Hindlimb muscle (tissue), 1 donor: ENCODE data around the gene SCN9A. TPM values are rescaled to one million over a fixed set of nuclear protein-coding genes. Genes with fewer than 3 reads are reported as not detected.
"Not testable (repeated sequence)": the region's sequence is repeated elsewhere in the genome, so short reads cannot be mapped to it uniquely, and the experiment has no call there.

Experiments
- DNase-seq: peaks from one replicate; pipeline ENCODE4 v3.0.0-alpha.2; 2013
- polyA plus RNA-seq: library from polyadenylated mRNA; unstranded; fragments of 120-200 nt; gene quantifications from one replicate; pipeline ENCODE4 v1.2.1, GENCODE V29; 2013; ENCODE audit not compliant: insufficient read length

SCN9A gene
- polyA plus RNA-seq, 1 donor: 5.5 TPM

DNA sequence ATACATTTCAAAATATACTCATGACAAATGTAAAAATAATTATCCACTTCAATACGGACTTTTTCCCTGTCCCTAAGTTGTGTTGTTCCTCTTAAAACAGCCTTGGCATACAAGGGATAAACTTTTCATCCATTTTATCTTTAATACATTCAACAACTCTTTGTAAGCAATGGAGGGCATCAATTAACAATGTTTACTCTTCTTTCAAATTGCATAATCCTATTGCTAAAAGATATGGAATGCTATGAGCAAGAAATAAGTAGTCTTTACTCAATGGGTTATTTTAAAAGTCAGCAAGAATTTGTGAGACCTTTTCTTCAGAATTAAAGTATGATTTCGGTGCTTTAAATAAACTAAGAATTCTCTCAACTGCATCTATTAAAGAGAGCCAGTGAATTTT lies 41.9 kb downstream of the SCN9A start:
- no peak for DNase-seq

DNA sequence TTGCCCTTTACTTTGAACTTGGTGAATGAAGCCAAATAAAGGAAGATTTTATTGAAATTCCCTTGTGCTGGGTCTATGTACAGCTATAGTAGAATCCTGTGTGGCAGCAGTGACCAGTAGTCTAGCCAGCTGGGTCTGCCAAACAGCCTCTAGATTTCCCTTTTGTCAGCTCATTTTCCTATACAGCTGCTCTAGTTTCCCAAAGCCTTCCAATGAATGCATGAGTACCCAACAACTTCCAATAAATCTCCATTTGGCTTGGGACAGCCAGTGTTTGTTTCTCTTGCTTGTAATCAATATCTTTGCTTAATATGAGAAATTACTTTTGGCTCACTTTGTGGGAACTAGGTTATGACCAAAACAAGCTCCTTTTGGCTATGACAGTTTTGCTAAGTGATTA lies 43.6 kb downstream of the SCN9A start:
- DNase-seq: no peak

DNA sequence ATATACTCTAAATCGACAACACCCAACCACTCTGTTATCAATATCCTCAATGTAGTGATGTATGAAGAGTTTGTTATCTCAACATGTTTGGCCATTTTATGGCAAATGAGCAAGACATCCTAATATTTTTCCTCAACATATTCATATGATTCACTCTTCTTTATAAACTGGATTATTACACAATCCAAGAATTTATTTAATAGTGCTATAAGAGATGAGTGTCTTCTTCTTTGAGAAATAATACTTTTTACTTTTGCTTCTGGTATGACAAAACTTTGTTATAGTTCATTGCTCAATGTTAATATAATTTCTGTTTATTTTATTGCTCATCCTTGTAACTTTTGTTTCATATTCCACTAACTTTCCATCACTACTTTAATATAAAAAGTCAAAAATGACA lies 44.3 kb downstream of the SCN9A start:
- no peak for DNase-seq

GRCh38 chr2:166329465-166329864 lies 46.3 kb downstream of the SCN9A start:
- no peak for DNase-seq

DNA sequence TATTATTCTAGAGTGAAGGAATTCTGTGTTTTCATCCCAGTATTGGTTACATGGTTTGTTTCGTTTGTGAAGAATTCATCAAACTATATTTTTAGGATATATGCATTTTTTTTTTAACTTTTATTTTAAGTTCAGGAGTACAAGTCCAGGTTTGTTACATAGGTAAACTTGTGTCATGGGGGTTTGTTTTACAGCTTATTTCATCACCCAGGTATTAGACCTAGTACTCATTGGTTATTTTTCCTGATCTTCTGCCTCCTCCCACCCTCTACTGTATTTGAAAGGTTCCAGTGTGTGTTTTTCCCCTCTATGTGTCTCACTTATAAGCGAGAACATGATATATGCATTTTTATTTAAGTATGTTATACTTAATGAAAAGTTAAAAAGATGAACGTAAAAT lies 47.6 kb downstream of the SCN9A start:
- DNase-seq: no peak

GRCh38 chr2:166321076-166321475 lies 54.7 kb downstream of the SCN9A start:
- DNase-seq: no peak

DNA sequence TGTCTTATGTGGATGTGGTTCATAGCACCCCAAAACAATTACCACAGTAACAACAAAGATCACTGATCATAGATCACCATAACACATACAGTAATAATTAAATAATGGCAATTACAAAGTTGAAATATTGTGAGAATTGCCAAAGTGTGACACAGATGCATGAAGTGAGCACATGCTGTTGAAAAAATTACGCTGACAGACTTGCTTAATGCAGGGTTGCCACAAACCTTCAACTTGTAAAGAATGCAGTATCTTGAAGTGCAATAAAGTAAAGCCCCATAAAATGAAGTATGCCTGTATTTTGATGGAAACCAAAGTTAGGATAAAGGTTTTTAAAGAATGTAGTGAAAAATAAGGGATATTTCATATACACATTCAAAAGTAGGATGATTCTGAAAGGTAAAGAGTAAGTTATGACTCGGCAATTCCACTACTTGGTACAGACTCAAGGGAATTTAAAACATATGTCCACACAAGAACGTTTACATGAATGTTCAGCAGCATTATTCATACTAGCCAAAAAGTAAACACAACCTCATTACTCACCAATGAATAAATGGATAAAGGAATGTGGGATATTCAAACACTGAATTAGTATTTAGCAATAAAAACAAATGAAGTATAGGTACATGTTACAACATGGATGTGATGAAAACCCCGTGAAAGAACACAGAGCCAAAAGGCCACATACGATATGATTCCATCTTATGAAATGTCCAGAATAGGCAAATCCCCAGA lies 61.6 kb downstream of the SCN9A start:
- DNase-seq: no peak

DNA sequence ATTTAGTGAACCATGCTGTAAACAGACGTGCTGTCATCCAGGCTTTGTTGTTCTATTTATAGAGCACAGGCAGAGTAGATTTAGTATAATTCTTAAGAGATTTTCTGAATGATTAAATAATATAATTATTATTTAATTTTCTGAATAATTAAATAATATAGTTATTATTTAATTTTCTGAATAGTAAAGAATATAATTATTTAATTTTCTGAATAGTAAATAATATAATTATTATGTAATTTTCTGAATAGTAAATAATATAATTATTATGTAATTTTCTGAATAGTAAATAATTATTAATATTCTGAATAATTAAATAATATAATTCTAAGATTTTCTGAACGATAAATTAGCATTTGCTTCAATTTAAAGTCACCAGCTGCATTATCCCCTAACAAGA lies 62.9 kb downstream of the SCN9A start:
- DNase-seq: not testable (repeated sequence)

DNA sequence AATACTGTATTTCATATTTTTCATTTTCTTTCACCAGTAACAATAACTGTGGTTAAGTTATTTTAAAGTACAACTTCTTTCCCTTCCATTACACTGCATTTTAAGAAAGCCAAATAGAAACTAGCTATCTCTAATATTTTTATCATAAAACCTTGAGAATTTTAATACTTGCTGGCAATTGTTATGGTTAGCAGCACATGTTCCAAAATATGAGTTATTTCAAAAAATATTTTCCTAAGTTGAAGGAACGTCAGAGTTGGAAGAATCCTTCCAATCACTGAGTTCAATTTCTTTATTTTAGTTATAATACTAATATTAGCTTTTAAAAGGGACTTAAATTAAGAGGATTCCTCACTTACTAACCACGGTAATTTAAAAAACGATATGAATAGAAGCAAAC lies 68.4 kb downstream of the SCN9A start:
- DNase-seq: no peak

- DNase-seq: no peak
Observed at GRCh38 chr2:166304656-166305055, 71.1 kb downstream of the SCN9A start.

- no peak for DNase-seq
Observed at GRCh38 chr2:166302036-166302435, 73.7 kb downstream of the SCN9A start.

- no peak for DNase-seq
Observed at GRCh38 chr2:166297951-166298350, 77.8 kb downstream of the SCN9A start.

GRCh38 chr2:166293984-166294383 lies 81.8 kb downstream of the SCN9A start:
- DNase-seq: no peak

GRCh38 chr2:166285215-166285614 lies 90.5 kb downstream of the SCN9A start:
- no peak for DNase-seq

DNA sequence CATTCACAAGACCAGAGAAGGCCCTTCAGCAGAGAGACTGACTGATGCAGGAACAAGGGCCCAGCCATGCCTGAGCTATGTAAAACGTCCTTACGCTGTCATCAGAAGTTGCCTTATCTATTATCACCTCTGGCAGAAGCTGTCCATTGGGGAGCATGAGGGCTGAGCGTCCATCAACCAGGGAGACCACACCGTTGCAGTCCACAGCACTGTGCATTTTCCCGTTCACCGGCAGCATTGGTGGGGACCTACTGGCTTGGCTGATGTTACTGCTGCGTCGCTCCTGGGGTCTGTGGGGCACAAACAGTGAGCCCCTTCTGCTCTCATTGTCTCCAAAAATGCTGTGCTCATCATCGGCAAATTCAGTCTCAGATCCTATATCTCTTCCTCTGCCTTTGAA lies 91.4 kb downstream of the SCN9A start:
- DNase-seq: no peak

- DNase-seq: no peak
Observed at GRCh38 chr2:166282154-166282553, 93.6 kb downstream of the SCN9A start.

GRCh38 chr2:166278856-166279255 lies 96.9 kb downstream of the SCN9A start:
- no peak for DNase-seq

- no peak for DNase-seq
Observed at GRCh38 chr2:166270376-166270775, 105.4 kb downstream of the SCN9A start.

- no peak for DNase-seq
Observed at GRCh38 chr2:166269322-166269721, 106.4 kb downstream of the SCN9A start.

DNA sequence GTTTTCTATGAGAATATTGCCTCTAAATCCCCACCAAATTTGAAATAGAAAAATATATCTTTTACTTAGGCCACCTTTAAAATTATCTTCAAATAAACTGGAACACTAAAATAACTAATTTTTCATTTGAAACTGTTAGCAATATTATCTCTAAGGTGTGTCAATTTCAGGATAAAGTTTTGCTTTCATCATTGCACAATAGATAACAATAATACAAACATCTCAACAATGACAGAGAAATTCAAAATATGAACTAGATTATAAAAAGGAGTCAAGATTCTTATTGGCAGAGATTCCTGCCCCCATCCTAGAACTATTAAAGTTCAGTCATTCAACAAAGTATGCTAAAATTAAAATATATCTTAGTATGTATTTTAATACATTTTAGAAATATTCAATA lies 117.9 kb downstream of the SCN9A start:
- DNase-seq: no peak

- no peak for DNase-seq
Observed at GRCh38 chr2:166256896-166257295, 118.8 kb downstream of the SCN9A start.

DNA sequence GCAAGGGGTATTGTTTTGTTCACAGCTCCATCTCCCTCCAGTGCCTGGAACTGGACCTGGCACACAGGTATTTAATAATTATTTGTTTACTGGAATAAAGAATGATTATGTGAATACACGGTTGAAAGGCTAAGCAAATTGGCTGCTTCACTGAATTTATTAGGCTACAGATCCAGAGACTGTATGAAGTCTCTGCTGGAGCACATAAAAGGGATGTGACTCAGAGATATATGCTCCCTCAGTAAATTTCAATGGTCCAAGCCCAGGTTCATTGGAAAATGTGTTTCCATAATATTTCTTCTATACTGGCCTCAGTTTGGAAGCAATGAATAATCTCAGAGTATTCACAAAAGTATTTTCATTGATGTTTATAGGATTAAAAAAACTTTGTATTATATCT lies 126.4 kb downstream of the SCN9A start:
- no peak for DNase-seq

DNA sequence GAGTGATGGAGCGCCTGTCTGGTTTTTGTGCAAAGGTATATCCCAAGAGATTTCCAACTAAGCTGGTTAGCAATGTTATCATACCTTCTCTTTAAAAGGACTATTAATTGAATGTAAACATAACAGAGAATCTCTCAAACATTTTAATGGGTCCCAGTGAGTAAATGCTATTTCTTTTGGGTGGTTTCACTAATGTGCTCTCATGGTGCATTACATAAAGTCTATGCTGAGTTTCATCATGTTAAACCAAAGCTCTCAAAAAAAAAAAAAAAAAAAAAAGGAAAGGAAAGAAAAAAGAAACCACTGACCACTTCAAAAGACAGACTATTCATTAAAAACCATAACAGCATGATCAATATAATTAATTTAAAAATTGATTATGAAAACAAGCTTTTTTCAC lies 128.8 kb downstream of the SCN9A start:
- no peak for DNase-seq

DNA sequence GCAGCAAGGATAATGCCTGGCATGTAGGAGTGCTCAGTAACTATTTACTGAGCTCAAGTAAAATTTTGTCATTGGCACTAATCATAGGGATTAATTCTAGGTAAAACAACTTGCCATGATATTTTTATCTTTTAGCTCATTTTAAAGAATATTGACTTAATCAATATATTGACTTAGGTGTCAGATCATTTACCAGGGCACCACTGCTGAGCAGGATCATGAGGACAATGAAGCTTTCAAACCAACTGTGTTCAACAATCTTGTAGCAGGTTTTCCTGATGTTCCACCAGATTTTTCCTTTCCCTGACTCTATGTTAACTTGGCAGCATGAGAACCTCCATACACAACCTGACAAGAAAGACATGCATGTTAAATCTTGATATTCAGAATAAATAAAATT lies 133.4 kb downstream of the SCN9A start:
- DNase-seq: no peak
